KG1 (cell line): ENCODE measurements around the gene SYNDIG1L.
"Not testable (repeated sequence)": the region's sequence is repeated elsewhere in the genome, so short reads cannot be mapped to it uniquely, and the experiment has no call there.

ENCODE experiments used
- DNase-seq: peaks from one replicate; lab custom pipeline; 2025; lab: John Stamatoyannopoulos, UW

Gene SYNDIG1L

DNA sequence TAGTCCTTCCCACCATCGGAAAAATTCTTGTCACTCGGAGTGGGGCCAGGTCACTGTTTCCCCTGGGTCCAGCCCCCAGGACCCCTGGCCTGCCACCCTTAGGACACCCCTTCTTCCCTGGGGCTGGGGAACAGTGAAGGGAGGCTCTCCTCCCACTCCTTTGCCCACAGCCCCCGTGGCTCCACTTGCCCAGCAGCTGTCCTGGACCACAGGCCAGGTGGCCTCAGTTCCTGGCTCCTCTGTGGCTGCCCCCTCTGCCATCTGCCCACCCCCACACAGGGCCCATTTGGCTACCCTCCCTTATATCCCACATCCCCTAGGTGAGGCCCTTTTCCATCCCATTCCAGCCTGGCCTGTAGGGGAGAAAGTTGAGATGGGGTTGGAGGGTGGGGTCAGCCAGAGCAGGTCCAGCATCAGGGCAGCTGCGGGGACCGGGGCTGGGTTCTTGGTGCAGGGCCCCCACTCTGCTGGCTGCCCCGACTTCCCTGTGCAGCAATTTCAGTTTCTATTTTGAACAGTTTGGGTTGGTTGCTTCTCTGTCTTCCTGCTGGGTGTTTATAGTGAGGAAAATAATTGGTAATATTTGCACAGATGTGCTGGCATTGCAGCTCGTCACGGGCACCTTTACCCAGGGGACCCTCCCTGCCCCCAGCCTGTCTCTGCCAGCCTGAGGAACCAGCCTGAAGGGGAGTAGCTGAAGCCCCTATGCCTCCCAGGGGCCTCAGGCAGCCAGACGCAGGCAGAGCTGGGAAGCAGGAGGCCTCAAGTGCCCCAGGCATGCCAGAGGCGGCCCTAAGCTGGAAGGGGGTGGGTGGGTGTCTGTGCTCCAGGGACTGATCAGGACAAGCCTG, 23.4 kb downstream of the SYNDIG1L start:
- DNase-seq: no peak

GRCh38 chr14:74401504-74402241, 24.3 kb downstream of the SYNDIG1L start:
- no peak for DNase-seq

DNA sequence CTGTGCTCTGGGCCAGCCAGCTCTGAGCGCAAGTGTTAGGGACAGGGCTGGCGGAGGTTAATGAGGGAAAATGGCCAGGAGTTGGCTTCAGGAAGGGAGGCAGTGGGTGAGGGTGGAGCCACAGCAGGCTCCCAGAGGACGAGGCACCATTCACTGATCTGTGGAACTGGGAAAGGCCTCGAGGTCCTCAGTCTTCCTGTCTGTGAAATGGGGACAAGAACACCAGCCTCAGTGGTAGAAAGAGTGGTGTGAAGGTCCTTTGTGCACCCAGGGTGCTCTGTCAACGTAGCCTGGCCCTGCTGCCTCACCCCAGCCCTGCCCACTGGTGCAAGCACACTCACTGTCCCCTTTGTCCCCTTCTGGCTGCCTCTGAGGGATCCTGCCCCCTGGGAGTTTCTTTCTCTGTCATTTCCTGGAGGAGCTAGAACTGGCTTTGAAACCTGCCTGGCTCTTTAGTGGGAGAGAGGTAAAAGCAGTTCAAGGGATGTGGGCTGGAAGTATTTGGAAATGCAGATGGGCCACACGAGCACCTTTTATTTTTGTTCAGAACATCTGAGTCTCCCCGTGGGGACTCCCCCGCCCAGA, 25.0 kb downstream of the SYNDIG1L start:
- no peak for DNase-seq

DNA sequence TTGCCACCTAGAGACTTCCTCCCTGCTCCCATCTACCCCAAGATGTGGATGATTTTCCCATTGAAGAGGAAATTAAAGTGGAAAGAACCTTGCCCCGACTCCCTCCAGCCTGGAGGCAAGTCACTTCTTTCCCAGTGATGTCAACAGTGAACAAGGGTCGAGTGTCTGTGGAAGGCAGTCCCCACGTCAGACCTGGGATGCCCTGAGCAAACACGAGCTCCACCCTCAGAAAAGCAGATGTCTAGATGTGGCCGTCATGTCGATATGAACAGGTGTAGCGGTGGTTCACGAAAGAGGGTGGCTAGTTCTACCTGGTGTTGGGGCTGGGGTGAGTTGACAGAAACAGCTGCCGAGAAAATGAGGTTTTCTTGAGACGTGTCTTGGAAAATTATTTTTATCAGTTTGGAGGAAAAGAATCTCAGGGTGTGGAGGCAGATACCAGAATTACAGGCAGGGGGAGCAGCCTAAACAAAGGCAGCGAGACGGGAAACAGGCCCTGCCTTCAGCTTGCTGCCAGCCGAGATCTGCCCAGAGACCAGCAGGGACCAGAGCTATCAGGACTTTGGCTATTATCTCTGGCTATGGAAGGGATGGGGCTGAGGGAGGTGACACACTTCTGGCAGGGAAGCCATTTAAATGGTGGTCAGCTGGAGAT, 25.9 kb downstream of the SYNDIG1L start:
- no peak for DNase-seq

- no peak for DNase-seq
Observed at GRCh38 chr14:74395094-74395493, 30.9 kb downstream of the SYNDIG1L start.

- DNase-seq: no peak
Observed at GRCh38 chr14:74394549-74394948, 31.5 kb downstream of the SYNDIG1L start.

- no peak for DNase-seq
Observed at GRCh38 chr14:74392616-74393570, 33.1 kb downstream of the SYNDIG1L start.

DNA sequence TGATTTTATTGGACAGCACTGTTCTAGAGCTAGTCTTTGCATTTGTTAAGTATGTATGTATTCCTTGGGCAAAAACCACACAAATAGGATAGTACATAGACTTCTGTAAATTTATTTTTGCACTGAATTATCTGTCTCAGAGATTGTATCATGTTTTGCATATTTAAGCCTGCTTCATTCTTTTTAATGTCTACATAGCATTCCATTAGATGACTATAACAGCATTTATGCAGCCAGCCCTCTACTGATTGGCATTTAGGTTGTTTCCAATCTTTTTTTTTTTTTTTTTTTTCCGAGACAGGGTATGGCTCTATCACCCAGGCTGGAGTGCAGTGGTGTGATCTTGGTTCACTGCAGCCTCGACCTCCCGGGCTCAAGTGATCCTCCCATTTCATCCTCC, 34.5 kb downstream of the SYNDIG1L start:
- DNase-seq: no peak

- DNase-seq: not testable (repeated sequence)
Observed at GRCh38 chr14:74390505-74390904, 35.5 kb downstream of the SYNDIG1L start.

- DNase-seq: no peak
Observed at GRCh38 chr14:74389980-74390379, 36.0 kb downstream of the SYNDIG1L start.

DNA sequence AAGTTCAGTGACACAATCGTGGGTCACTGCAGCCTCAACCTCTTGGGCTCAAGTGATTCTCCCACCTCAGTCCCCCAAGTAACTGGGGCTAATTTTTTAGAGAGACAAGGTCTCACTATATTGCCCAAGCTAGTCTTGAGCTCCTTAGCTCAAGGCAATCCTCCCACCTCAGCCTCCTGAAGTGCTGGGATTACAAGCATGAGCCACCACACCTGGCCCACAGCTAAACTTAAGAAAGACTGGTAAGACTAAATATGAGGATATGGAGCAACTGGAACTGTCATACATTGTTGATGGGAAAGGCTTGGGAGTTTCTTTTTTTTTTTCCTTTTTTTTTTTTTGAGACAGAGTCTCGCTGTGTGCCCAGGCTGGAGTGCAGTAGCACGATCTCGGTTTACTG, 43.8 kb downstream of the SYNDIG1L start:
- no peak for DNase-seq

- not testable (repeated sequence) for DNase-seq
Observed at GRCh38 chr14:74381571-74381970, 44.4 kb downstream of the SYNDIG1L start.

GRCh38 chr14:74380845-74381244, 45.2 kb downstream of the SYNDIG1L start:
- no peak for DNase-seq

DNA sequence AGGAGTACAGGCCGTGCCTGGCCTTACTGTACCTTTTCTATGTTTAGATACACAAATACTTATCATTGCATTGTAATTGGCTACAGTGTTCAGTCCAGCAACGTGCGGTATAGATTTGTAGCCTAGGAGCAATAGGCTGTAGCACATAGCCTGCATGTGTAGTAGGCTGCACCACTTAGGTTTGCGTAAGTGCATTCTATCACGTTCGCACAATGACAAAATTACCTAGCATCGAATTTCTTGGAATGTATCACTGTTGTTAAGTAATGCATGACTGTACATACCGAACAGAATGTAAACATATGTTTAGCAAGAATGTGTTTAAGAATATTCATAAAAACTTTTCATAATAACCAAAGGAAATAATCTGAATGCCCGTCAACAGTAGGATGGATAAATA, 45.8 kb downstream of the SYNDIG1L start:
- DNase-seq: no peak

- no peak for DNase-seq
Observed at GRCh38 chr14:74377976-74378690, 47.9 kb downstream of the SYNDIG1L start.

- DNase-seq: no peak
Observed at GRCh38 chr14:74368441-74368840, 57.6 kb downstream of the SYNDIG1L start.

- DNase-seq: no peak
Observed at GRCh38 chr14:74368026-74368425, 58.0 kb downstream of the SYNDIG1L start.

- DNase-seq: no peak
Observed at GRCh38 chr14:74364271-74364880, 61.6 kb downstream of the SYNDIG1L start.

DNA sequence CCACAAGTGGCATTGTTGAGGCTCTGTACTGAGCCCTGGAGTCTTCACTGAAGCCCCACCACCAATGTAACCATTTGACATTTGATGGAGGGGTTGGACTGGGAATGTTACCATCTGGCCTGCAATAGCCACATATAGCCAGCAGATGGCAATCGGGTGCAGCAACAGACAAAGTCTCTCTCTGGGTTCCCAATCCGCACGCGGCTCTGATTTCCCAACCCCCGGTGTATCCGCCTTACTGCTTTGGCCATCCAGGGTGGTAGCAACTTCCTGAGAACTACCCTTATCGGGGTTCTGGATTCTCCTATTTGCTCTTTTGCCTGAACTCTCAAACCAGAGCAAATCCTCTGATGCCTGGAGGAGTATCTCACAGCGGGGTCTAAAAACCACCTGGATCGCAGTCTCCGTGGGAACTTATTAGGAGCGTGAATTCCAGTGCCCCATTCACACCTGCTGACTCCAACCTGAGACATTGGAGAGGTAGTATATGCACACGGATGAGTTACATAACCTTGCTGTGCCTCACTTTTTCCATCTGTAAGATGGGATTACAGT, 63.6 kb downstream of the SYNDIG1L start:
- DNase-seq: peak; percentile 16

- no peak for DNase-seq
Observed at GRCh38 chr14:74360163-74360562, 65.8 kb downstream of the SYNDIG1L start.
